Measurements from ENCODE around the gene PTPRA. TPM values are rescaled to one million over a fixed set of nuclear protein-coding genes. Genes with fewer than 3 reads are reported as not detected.

The PTPRA gene
- total and polyA plus RNA-seq, 4 donors = 8.7 to 24.3 (median 15.7) TPM

- DNase-seq (ENCODE audit: low spot score) = no peak
- Histone ChIP-seq H3K4me1 (ENCODE audit: control insufficient read depth in 4 of 4, insufficient read depth in 4 of 4, low read length in 3 of 4) (no peaks in the 10 kb centered on the region), H3K9me3 (ENCODE audit: control insufficient read depth in 4 of 4, low read length in 3 of 4) (no peaks in the 10 kb centered on the region), H3K9ac (ENCODE audit: low read depth in 1 of 2, low read length in 2 of 2) (no peak overlapping the region), H3K4me3 (ENCODE audit: low read depth in 1 of 3, low read length in 3 of 3) (no peak overlapping the region), H3K36me3 (ENCODE audit: control insufficient read depth in 4 of 4, insufficient read depth in 3 of 4, low read depth in 1 of 4, low read length in 3 of 4) (peaks cover 5 to 45% (median 9%) of the 10 kb centered on the region in 4 donors), H3K27me3 (ENCODE audit: control insufficient read depth in 4 of 4, insufficient read depth in 4 of 4, low read length in 3 of 4) (no peaks in the 10 kb centered on the region), H3K27ac (ENCODE audit: low read depth in 1 of 2, low read length in 2 of 2) (no peak overlapping the region)
- WGBS = 99% methylated on average over 10 of the region's 10 CpGs
- no peak for TF ChIP-seq MAX (IDR thresholded peaks at IDR 0.05)
- TF ChIP-seq EGR1 (IDR thresholded peaks at IDR 0.05; ENCODE audit: low read depth in 2 of 2) = no peak
- no peak for TF ChIP-seq YY1 (IDR thresholded peaks at IDR 0.05)
- no peak for TF ChIP-seq ZBTB33 (IDR thresholded peaks at IDR 0.05)
- no peak for TF ChIP-seq REST (IDR thresholded peaks at IDR 0.05)
- no peak for TF ChIP-seq RXRA (IDR thresholded peaks at IDR 0.05)
- no peak for TF ChIP-seq SP1 (IDR thresholded peaks at IDR 0.05)
- no peak for TF ChIP-seq FOXA1 (IDR thresholded peaks at IDR 0.05)
- no peak for TF ChIP-seq ATF3 (IDR thresholded peaks at IDR 0.05)
- no peak for TF ChIP-seq GABPA (IDR thresholded peaks at IDR 0.05 in 1 of 2, conservative IDR thresholded peaks at IDR 0.05 in 1 of 2)
- TF ChIP-seq JUND (IDR thresholded peaks at IDR 0.05) = no peak
- no peak for TF ChIP-seq HNF4G (IDR thresholded peaks at IDR 0.05)
- no peak for TF ChIP-seq RAD21 (IDR thresholded peaks at IDR 0.05)
- TF ChIP-seq CTCF (IDR thresholded peaks at IDR 0.05; ENCODE audit: low read depth, low read length, missing input control) = no peak
- TF ChIP-seq NR2F2 (IDR thresholded peaks at IDR 0.05) = no peak
- no peak for TF ChIP-seq HNF4A (conservative IDR thresholded peaks at IDR 0.05)
- TF ChIP-seq FOXA2 (IDR thresholded peaks at IDR 0.05) = no peak
- no peak for TF ChIP-seq TAF1 (conservative IDR thresholded peaks at IDR 0.05)
Measured at GRCh38 chr20:2865101-2865500, 8.2 kb upstream of the PTPRA start.
